Endothelial cell (in vitro differentiated cells): ENCODE results near the gene B4GALNT3. TPM values are rescaled to one million over a fixed set of nuclear protein-coding genes. Genes with fewer than 3 reads are reported as not detected.
A peak's percentile ranks its signal among the peaks of the same experiment; 100 is the strongest.

Experiments used
- DNase-seq: peaks from one replicate; pipeline ENCODE4 v3.0.0; 2021; ENCODE audit warnings: low spot score
- H3K27ac Mint-ChIP-seq: one replicate; pipeline ENCODE4 v1.8.0; 2021; ENCODE audit warnings: mixed read lengths, inconsistent platforms; ENCODE audit not compliant: unreplicated experiment
- H3K27me3 Mint-ChIP-seq: one replicate; pipeline ENCODE4 v1.8.0; 2021; ENCODE audit warnings: mild to moderate bottlenecking, moderate library complexity, mixed read lengths, inconsistent platforms; ENCODE audit not compliant: unreplicated experiment
- H3K36me3 Mint-ChIP-seq: one replicate; pipeline ENCODE4 v1.8.0; 2021; ENCODE audit warnings: mild to moderate bottlenecking, low read depth, mixed read lengths, inconsistent platforms; ENCODE audit not compliant: unreplicated experiment
- H3K4me1 Mint-ChIP-seq: one replicate; pipeline ENCODE4 v1.8.0; 2021; ENCODE audit warnings: mild to moderate bottlenecking, mixed read lengths, inconsistent platforms; ENCODE audit not compliant: unreplicated experiment
- H3K4me3 Mint-ChIP-seq: one replicate; pipeline ENCODE4 v1.8.0; 2021; ENCODE audit warnings: mild to moderate bottlenecking, mixed read lengths, inconsistent platforms; ENCODE audit not compliant: unreplicated experiment
- H3K9me3 Mint-ChIP-seq: one replicate; pipeline ENCODE4 v1.8.0; 2021; ENCODE audit warnings: mixed read lengths, inconsistent platforms; ENCODE audit not compliant: unreplicated experiment
- total RNA-seq: library from RNA; stranded (reverse); fragmentation: NEBNext Ultra II Directional; extraction: Animal tissue kit (Norgen Biotek cat#: 25700); gene quantifications from one replicate; pipeline ENCODE4 v1.2.1, GENCODE V29; 2021; ENCODE audit not compliant: unreplicated experiment
- TF ChIP-seq, protein P1 (sequence below): fragments of 200-600 bp; sonication (generic); IDR thresholded peaks from one replicate; pipeline ENCODE4 v1.5.0; 2021; ENCODE audit warnings: antibody characterized with exemption; ENCODE audit not compliant: unreplicated experiment

The B4GALNT3 gene
- total RNA-seq, 1 donor from 2014 or later = 4.2 TPM

DNA sequence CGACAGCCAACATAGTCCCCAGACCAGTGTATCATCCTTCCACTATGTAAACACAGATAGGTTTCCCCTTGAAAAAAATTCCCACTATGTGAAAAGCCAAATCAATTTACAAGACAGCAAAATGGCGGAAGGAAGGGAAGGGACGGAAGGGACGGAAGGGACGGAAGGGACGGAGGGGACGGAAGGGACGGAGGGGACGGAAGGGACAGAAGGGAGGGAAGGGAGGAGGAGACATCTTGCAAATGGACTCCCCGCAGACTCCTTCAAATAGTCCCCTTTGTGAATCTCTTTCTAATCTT, 128.2 kb downstream of the B4GALNT3 start:
- no peak for DNase-seq
- Mint-ChIP-seq H3K9me3 (no peaks in the 10 kb centered on the region), H3K27ac (peak overlapping the region; percentile 15), H3K36me3 (peaks cover 5% of the 10 kb centered on the region), H3K27me3 (peaks cover 16% of the 10 kb centered on the region), H3K4me3 (no peak overlapping the region), H3K4me1 (peaks cover under 1% of the 10 kb centered on the region)
- TF ChIP-seq, protein P1, sequence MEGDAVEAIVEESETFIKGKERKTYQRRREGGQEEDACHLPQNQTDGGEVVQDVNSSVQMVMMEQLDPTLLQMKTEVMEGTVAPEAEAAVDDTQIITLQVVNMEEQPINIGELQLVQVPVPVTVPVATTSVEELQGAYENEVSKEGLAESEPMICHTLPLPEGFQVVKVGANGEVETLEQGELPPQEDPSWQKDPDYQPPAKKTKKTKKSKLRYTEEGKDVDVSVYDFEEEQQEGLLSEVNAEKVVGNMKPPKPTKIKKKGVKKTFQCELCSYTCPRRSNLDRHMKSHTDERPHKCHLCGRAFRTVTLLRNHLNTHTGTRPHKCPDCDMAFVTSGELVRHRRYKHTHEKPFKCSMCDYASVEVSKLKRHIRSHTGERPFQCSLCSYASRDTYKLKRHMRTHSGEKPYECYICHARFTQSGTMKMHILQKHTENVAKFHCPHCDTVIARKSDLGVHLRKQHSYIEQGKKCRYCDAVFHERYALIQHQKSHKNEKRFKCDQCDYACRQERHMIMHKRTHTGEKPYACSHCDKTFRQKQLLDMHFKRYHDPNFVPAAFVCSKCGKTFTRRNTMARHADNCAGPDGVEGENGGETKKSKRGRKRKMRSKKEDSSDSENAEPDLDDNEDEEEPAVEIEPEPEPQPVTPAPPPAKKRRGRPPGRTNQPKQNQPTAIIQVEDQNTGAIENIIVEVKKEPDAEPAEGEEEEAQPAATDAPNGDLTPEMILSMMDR = no peak

DNA sequence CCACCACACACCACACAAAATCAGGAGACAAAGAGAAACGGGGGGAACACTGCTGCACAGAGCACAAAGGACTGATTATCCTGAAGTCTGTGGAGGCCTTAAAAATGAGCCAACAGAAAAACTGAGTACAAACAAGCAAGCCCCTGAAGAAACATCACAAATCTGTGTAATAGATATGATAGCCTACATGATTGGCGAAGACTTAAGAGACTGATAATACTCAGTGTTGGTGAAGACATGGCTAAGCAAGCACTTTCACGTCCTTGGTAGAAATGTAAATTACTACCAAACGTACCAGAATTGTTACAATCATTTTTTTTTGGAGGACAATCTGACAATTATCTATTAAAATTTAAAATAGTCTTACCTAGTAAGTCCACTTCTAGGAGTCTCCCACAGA, 128.9 kb downstream of the B4GALNT3 start:
- no peak overlapping the region for H3K27ac Mint-ChIP-seq
- H3K4me3 Mint-ChIP-seq = no peak overlapping the region
- peaks cover 5% of the 10 kb centered on the region for H3K36me3 Mint-ChIP-seq
- DNase-seq = no peak
- H3K27me3 Mint-ChIP-seq = peaks cover 16% of the 10 kb centered on the region
- no peaks in the 10 kb centered on the region for H3K9me3 Mint-ChIP-seq
- TF ChIP-seq, protein P1 = no peak
- peaks cover 7% of the 10 kb centered on the region for H3K4me1 Mint-ChIP-seq

DNA sequence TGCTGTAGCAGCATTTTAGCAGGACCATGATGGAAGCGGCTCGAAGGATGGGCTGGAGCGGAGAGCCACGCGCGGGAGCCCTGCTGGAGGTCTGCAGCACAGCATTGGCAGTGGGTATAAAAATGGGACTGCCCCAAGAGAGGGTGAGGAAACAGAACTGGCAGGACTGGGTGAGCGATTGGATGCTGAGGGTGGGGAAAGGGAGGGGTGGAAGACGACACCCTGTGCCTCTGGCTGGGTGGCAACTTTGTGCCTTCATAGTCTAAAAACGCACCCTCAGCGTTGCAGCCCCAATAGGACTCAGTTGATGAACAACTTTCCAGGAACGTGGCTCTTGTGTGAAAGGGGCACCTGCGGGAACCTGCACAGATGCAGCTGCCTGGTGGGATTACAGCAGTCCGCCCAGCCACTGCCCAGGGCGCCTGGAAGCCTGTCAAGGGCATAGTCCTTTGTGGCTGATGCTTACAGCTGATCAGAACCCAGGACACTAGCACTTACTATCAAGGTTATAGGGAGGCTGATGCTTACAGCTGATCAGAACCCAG, 130.5 kb downstream of the B4GALNT3 start:
- H3K27ac Mint-ChIP-seq = no peak overlapping the region
- H3K27me3 Mint-ChIP-seq = peaks cover 14% of the 10 kb centered on the region
- no peaks in the 10 kb centered on the region for H3K9me3 Mint-ChIP-seq
- no peak for DNase-seq
- no peak overlapping the region for H3K4me3 Mint-ChIP-seq
- peaks cover 5% of the 10 kb centered on the region for H3K36me3 Mint-ChIP-seq
- TF ChIP-seq, protein P1 = no peak
- peaks cover 7% of the 10 kb centered on the region for H3K4me1 Mint-ChIP-seq

DNA sequence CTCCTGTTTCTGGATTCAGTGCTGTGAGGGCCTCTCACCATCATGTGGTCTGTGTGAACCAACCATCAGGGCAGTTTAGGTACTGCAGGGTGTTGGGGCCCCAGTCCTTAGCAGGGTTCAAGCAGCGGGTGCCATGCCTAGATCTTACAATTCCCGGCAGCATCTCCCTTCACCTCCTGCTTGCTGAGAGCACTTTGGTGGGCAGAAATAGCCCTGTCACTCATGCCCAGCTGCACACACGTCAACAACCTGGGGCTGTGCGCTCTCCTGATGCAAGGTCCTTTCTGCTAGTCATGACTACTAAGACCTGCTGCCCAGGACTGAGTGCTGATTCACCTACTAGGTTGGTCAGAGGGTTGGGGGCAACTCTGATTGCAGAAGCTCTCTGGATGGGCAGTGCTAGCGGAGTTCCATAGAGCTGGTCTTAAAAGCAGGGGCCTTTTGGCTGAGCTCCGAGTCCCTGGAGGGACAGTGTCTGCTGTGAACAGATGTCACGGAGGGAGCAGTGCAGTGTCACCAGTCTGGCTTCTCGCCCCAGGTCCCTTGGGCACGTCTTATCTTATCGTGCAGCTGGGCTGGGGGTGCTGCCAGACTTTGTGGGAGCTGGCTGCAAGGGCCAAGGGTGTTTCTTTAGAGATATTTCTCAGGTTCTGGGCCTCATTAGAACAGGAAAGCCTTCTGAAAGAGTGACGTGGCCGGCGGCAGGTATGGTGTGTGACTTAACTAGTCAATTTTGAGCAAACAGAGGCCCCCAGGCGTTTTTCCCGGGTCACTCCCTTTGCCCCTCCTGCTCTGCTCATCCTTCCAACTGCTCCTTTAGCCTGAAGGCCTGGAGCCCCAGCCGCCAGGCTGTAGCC, 131.7 kb downstream of the B4GALNT3 start:
- H3K36me3 Mint-ChIP-seq = peaks cover 5% of the 10 kb centered on the region
- TF ChIP-seq, protein P1 = no peak
- DNase-seq = no peak
- H3K9me3 Mint-ChIP-seq = no peaks in the 10 kb centered on the region
- H3K27ac Mint-ChIP-seq = no peak overlapping the region
- H3K4me3 Mint-ChIP-seq = no peak overlapping the region
- peaks cover 10% of the 10 kb centered on the region for H3K27me3 Mint-ChIP-seq
- peaks cover 7% of the 10 kb centered on the region for H3K4me1 Mint-ChIP-seq

DNA sequence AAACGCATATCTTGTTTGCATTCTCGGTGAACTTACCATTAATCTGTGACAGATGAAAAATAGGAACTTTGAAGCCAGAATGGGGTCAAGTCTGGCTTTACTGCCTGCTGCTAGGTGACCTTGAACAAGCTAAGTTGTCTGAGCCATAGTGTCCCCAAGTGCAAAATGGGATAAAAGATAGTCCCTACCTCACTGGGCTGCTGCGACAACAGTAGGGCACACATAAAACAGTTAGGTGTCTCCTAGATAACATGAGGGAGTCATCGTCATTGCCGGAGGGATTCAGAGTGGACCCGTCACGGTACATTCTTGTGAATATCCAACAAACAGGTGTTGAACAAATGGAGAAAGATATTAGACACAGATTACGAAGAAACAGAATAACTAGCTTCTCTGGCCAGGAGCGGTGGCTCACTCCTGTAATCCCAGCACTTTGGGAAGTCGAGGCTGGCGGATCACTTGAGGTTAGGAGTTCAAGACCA, 132.3 kb downstream of the B4GALNT3 start:
- DNase-seq = no peak
- no peak overlapping the region for H3K27ac Mint-ChIP-seq

More for the DNA sequence above, 132.3 kb downstream of the B4GALNT3 start:
- H3K4me1 Mint-ChIP-seq = peaks cover 7% of the 10 kb centered on the region
- no peak overlapping the region for H3K4me3 Mint-ChIP-seq
- peaks cover 9% of the 10 kb centered on the region for H3K27me3 Mint-ChIP-seq
- H3K9me3 Mint-ChIP-seq = no peaks in the 10 kb centered on the region
- TF ChIP-seq, protein P1 = no peak
- H3K36me3 Mint-ChIP-seq = peaks cover 5% of the 10 kb centered on the region
